OCI-LY1 (cell line): ENCODE measurements around the gene CIB1.

ENCODE experiments used
- CTCF ChIP-seq: fragments of 200-600 bp; sonication (generic), shearing (Covaris generic); IDR thresholded peaks from 2 replicates; pipeline ENCODE4 v1.5.1; 2017; ENCODE audit warnings: mild to moderate bottlenecking, antibody characterized with exemption, low read length, moderate library complexity, mixed read lengths
- EZH2 ChIP-seq: fragments of 200-600 bp; sonication (generic), shearing (Covaris generic); IDR thresholded peaks from 2 replicates; pipeline ENCODE4 v1.8.0; 2017; ENCODE audit warnings: borderline replicate concordance, mixed run types, mild to moderate bottlenecking, antibody characterized with exemption, low read length, moderate library complexity, mixed read lengths

DNA sequence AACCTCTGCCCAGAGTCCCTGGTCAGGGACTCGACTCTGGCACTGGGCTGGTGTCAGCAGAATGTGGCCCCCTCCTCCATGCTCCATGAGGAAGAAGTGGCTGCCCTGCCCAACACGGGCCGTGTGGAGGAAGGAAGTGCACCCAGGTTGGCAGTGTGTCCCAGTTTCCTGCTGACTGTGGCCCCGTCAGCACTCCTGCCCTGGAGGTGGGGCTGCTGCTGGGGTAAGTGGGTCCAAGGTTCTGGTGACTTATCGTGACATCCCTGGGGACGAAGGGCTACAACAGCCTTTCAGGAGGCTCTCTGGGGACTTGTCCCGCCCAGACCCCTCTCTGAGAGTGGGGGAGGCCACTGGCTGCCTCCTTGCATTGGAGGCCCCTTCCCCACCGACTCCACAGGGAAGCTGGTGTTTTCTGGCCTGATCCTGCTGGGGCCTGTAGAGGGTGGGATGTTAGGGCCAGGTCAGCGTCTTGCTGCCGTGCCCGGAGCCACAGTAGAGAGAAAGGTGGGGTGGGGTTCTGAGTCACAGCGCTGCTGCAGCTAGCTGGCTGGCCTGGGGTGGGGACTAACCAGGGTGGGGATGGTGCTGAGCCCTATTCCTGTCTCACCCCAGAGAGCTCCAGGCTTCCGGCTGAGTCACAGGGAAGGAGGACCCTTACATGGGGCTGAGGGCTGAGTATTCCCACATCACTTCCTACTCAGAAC lies 22.1 kb downstream of the CIB1 start:
- TF ChIP-seq CTCF (no peak), EZH2 (no peak)
